Activated T-helper 1 cell treated with Interleukin-2 at 50 U/mL for 16 hours (primary cell): ENCODE measurements around the gene OR52E6.
A peak's percentile ranks its signal among the peaks of the same experiment; 100 is the strongest.

Experiments
- DNase-seq: peaks from one replicate; pipeline ENCODE4 v3.0.0-alpha.2; 2020; ENCODE audit warnings: low read depth

Gene OR52E6

DNA sequence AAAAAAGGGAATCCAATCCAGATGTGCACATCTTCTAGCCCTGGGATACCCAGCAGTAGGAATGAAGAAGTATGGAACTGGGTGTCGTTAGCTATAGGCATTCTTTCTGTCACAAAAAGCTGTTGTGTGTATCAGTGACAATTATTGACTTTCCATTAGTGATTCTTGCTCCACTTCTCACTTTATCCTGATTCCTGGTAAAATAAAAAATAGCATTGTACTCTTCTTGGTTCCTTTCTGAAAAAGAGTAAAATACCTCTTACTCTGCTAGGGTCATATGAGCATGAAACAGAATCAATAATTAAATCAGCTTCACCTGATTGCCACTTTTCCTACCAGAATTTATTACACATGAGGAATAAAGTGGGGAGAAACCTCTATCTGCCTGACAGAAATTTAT lies at the start of gene OR52E6:
TSS of gene OR52E6 (minus strand) at position 101 of the 400 bp plus-strand sequence. CDS start at position 101, 0 bp downstream.
- no peak for DNase-seq

DNA sequence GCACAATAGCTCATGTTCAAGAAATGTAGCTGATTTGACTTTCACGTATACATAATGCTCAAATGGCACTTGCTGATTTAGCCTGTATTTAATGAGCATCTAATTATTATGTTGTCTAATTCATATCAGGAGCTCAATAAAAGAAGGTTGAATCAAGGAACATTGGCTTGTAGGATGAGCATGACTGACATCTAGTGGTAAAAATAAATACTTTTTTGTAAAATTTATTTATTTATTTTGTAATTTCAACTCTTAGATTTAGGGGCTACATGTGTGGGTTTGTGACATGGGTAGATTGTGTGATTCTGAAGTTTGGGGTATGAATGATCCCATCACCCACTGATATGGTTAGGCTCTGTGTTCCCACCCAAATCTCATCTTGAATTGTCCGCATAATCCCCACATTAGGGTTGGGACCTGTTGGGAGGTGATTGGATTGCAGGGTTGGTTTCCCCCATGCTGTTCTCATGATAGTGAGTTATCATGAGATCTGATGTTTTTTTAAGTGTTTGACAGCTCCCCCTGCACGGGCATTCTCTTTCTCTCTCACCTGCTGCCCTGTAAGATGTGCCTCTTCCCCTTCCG lies 49.6 kb upstream of the OR52E6 start:
- DNase-seq, result no peak

DNA sequence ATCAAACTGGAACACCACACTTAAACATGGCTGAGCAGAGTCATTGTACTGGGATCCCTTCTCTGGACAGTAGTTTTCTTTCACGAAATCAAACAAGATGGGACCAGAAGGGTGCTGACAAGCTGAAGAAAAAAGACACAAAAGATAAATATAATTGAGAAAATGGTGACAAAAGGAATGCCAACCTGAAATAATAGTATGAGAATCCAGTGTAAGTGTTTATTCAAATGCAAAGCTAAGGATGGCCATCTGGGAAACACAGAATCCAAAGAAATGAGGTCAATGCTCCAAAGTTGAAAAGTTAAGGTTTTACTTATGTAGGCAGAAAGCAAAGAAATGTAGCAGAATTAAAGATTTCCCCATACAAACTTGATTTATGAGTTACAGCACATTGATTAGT lies 46.0 kb upstream of the OR52E6 start:
- no peak for DNase-seq

DNA sequence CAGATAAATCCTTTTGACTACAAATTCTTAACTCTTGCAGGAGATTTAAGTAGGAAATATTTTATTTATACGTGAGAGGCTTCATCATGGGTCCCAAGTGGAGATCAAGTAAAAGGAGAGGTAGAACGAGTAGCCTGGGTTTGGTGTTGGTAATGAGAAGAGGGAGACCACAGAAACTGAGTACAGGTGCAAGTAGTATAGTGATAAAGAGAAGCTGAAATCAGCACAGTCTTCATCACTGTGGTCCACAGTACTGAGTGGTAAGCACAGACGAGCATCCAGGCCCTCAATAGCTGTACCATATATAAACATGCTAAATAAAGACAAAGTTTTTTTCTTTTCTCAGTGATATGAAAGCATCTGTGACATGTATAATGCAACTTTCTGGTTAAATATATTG lies 45.5 kb upstream of the OR52E6 start:
- DNase-seq, result no peak

DNA sequence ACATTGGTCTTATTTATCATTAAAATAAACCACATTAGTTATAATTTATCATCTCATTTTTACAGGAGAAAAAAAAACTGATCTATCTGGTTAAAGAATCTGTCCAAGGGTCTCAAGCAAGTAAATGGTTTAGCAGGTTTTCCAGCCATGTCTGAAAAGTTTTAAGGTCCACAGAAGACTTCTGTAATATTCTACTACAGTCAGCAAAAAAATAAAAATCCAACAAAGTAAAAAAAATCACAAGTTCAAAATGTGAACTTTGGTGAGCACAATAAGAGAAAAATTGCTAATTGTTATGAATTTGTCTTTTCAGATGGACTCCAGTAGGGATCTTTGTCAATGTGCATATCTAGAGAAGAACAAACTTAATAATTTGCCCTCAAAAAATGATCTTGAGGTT lies 40.1 kb upstream of the OR52E6 start:
- DNase-seq, result no peak

DNA sequence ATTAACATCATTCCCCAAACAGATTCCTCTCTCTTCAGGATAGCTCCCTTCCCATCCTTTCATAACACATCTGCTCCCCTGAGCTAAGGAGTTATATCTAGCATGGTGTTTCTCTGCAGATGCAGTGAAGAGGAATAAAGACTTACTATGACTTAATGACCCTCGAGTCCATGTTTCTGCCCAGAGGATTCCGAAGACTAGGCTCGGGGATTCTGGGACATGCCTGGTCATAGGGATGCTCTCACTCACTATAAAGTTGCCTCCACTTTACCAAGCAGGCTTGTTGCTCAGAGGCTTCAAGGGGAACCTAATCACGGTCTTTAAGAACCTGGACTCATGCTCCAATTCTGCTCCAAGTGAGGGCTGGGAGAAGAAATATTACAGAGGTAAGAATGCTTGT lies 38.6 kb upstream of the OR52E6 start, which contains the start of gene OR52E4:
TSS of gene OR52E4 (plus strand) at position 301 of the 400 bp plus-strand sequence. CDS start 3,664 bp downstream, outside the sequence.
- DNase-seq, result no peak

DNA sequence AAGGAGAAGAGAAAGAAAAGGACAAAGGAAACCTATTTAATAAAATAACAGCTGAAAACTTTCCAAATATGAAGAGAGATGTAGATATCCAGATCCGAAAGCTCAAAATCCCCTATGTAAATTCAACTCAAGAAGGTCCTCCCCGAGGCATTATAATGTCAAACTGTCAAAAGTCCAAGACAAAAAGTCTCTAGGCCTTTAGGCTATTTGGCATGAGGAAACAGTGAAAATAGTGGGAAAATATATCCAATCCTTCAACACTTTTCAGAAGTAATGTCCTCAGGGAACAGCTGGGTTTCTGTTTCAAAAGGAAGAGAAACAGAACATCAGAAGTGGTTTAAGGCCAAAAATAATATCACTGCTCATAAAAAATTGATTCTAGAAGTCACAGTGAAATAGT lies 36.9 kb upstream of the OR52E6 start:
- DNase-seq, result no peak

DNA sequence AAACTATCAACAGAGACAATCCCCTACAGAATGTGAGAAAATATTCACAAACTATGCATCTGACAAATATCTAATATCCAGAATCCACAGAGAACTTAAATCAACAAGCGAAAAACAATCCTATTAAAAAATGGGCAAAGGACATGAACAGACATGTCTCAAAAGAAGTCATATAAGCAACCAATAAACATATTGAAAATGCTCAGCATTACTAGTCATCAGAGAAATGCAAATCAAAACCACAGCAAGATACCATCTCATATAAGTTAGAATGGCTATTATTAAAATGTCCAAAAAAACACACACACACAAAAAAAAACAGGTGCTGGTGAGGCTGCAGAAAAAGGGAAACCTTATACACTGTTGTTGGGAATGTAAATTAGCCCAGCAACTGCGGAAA lies 24.1 kb upstream of the OR52E6 start:
- DNase-seq, result no peak

DNA sequence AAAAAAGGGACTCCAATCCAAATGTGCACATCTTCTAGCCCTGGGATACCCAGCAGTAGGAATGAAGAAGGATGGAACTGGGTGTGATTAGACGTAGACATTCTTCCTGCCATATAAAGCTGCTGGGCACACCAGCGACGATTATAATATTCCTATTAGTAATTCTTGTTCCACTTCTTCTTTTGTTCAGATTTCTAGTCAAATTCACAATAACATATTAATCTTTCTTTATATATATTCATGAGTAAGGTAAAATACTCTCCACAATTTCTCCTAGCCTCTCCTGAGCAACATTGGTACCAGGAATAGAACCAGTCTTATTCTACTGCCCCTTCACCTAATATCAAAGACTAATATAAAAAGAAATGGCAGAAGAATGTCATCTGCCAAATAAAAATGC lies 15.9 kb upstream of the OR52E6 start, which contains the start of gene OR52E8:
TSS of gene OR52E8 (minus strand) at position 101 of the 400 bp plus-strand sequence. CDS start at position 101, 0 bp downstream.
- no peak for DNase-seq

DNA sequence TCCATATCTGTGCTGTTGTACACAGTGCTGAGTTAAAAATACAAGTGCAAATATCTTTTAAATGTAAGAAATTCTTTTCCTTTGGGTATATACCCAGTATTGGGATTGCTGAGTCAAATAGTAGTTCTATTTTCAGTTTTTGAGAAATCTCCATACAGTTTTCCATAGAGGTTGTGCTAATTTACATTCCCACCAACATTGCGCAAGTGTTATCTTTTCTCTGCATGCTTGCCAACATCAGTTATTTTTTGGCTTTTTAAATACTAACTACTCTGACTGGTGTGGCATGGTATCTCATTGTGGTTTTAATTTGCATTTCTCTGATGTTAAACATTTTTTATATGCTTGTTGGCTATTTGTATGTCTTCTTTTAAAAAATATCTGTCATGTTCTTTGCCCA lies 9.3 kb upstream of the OR52E6 start:
- no peak for DNase-seq

DNA sequence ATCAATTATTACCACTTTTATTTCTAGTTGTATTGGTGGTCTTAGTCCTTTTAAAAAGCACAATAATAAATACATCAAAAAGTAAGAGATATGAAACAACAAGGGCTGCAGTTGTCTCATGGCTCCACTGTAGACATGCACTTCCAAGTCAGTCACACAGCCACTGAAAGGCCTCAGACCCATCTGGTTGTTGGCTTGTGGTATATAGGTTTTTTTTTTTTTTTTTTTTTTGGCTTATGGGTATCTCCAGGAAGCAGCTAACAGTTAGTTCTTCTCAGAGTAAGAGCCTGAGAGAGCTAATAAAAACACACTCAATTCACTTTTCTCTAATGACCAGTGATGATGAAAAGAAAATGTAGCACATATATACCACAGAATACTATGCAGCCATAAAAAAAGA lies 6.0 kb upstream of the OR52E6 start:
- DNase-seq, result no peak

DNA sequence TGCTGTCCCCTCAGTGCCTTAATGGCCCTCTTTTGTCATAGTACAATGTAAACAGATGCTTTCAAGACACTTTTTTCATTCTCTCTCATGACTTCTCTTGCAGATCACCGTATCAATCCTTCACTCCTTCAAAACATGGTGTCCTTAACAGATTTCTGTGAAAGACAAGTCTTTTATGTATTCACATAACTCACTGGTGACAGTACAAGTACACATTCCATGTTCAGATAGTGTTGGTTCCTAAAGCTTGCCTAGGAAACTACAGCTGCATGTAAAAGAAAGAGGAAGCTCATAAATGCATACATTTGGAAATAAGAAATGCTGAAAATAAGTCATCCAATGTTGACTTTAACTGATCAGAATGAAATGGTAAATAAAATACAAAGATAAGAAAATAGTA lies 5.0 kb upstream of the OR52E6 start:
- DNase-seq, result no peak

DNA sequence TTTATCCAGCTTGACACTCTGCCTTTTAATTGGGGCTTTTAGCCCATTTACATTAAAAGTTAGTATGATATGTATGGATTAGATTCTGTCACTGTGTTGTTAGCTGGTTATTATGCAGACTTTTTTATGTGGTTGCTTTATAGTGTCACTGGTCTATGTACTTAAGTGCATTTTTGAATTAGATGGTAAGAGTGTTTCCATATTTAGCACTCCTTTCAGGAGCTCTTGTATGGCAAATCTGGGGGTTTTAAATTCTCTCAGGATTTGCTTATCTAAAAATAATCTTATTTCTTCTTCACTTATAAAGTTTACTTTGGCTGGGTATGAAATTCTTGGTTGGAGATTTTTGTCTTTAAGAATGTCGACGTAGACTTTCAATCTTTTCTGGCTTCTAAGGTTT lies 4.0 kb downstream of the OR52E6 start:
- DNase-seq, result no peak

DNA sequence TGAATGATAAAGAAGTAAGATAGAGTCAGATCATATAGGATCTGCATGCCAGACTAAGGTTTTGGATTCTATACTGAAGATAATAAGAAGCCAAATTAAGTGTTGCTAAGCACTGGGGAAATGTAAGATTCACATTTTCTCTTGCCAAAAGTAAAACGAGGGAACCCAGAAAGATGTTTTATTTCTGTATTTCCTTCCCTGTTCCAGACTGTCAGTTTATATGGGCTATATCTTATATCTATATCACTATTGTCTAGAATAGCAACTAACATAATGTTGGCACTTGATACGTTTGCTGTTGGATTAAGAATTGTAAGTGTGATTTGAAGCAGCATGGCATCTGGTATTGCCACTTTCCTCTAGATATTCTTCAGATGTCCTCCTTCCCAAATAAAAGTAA lies 8.3 kb downstream of the OR52E6 start:
- DNase-seq, result no peak

DNA sequence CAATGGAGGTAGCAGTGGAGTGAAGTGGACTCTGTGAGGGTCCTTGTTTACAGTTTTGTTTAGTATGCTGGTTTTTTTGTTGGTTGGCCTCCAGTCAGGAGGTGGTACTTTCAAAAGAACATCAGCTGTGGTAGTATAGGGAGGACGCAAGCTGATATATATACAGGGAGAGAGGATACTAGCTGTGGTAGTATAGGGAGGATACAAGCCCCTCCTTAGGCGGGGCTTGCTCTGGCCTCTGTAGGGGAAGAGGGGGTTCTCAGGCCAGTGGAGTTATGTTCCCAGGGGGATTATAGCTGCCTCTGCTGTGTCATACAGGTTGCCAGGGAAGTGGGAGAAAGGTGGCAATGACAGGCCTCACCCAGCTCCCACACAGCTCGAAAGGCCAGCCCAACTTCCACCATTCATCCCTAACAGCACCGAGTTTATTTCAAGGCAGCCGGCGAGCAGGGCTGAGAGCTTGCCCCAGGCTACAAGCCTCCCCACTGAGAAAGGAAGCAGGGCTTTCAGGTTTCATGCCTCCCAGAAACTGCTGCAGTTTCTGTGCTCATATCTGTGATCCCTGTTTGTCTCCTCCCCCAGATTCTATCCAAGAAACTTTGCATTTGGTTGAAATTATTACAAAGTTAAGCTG lies 10.4 kb downstream of the OR52E6 start:
- DNase-seq, result no peak

DNA sequence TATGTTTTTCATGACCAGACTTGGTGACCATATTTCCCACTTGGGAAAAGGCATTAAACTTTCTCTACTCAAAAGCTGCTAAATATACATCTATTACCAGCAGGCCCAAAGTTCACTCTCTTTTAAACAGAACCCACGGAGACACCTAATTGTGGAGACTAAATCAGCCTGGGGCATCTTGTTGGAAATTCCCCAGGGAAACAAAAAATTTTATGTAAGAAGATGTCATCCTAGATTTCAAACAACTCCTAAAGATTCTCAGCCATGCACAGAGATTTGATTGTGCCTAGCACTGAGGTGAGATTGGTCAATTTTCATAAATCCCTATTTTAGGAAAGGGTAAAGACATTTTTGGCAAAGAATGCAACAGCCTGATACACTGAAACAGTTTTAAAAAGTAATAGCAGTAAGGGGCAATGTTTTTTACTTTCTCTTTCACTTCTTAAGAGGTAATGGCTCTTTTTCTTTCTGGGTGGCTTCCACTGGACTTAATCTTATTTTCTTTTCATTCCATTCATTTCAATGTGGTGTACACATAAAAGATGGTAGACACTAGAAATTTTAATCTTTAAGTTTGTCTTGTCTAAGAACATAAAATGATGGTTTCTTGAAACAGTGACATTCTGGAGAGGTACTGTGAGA lies 23.3 kb downstream of the OR52E6 start:
- no peak for DNase-seq

DNA sequence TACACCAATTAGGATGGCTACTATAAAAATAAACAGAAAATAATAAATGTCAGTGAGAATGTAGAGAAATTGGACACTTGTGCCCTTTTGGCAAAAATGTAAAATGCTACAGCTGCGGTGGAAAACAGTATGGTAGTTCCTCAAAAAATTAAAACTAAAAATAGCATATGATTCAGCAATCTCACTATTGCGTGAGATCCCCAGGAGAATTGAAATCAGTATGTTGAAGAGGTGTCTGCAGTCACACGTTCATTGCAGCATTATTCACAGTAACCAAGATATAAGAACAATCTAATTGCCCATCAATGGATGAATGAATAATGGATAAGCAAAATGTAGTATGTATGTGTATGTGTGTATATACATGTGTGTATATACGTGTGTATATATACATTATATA lies 26.2 kb downstream of the OR52E6 start:
- DNase-seq, result no peak

DNA sequence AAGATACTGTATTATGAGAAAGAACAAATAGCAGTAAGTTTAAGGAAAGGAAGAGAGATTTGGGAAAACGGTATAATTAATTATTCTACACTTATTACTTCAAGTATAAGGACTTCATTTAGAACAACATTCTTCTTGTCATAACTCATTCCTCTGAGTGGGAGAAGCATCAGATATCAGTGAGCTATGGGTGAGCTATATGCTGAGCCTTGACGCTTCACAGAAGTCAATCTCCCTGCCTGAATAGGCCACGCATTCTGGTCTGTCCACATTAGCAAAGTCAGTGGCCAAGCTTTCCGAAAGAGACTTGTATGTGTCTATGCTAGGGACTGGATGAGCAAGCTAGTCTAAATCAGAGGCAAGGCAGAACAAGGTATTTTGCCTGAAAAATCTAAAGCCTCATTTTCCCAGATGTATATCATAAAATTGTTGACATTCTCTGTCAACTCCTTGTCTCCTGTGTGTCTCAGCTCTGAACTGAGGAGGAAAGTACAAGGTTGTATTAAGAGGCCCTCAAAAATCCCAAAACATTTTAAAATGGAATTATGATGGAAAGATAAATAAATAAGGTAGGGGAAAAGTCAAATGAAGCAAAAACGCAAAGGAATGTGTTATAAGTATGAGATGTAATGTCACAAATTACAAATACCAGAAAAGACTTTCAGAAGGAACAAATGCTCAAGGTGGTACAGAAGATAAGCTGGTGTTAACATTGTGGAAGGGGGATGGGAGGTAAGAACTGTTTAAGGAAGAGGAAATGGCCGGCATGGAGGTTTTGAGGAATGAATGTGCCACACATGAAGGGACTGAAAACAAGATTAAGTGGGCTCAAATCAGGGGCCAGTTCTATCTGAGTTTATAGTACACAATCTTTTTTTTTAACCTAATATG lies 31.5 kb downstream of the OR52E6 start:
- DNase-seq, result no peak

DNA sequence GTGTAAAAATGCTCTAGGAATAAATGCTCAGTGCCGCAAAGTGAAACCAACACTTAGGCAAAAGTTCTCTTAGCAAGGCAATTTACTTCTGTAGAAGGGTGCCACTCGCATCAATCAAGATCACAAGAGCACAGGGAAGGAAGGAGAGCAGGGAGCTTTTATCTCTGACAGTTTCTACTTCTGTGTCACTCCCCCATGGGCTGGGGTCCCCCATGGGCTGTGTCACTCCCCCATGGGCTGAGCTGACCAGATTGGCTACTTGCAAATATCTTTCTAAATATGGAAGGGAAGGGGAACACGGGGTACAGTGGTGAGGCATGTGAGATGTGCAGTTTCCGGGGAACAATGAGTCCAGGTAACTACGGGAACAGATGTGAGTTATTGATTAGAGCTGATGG lies 32.6 kb downstream of the OR52E6 start:
- no peak for DNase-seq

DNA sequence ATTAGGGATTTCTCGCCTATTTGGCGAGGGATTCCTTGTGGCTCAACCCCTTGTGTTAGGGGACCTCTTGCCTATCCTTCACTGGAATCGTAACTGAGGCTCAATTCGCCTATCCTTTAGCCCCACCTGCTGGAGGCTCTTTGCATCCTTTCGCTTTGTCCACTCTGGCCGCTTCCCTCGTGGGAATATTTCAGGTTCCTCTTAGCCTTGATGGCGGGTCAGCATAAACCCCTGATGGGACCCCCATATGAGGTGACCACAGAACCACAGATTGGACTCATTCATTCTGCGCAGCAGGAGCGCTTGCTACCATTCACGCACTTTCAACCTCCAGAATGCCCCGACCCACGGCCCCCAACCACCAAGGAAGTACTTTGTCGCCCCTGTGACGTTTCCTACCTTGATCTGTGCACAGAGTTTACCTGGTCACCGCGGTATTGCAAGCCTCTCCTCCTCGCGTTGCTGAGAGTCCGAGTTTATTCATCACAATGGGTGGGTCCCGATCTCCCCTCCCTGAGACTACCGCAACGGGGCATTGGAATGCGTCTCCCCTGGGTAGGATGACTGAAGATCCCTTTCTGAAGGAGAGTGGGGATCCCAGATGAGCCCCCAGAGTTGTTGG lies 33.1 kb downstream of the OR52E6 start, which contains the start of gene OR52N2:
TSS of gene OR52N2 (plus strand) at position 425 of the 622 bp plus-strand sequence. CDS start 11,412 bp downstream, outside the sequence.
- peak; percentile 41 for DNase-seq

DNA sequence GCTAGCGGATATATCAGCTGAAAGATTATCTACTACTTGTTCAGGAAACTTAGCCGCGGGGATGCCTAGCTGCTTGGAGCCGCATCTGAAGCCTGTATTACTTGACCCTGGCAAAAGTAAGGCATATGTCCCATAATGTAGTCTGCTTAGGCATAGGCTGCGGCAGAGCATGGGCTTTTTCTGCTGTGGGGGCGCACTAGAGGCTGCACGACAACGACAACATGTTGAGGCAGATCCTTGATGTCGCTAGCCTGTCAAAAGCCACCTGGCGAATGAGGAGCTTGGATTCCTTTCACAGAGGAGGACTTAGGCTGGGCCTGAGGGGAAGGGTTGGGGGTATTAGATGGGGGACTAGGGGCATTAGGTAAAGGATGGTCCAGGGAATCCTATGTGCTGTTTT lies 34.1 kb downstream of the OR52E6 start:
- no peak for DNase-seq

DNA sequence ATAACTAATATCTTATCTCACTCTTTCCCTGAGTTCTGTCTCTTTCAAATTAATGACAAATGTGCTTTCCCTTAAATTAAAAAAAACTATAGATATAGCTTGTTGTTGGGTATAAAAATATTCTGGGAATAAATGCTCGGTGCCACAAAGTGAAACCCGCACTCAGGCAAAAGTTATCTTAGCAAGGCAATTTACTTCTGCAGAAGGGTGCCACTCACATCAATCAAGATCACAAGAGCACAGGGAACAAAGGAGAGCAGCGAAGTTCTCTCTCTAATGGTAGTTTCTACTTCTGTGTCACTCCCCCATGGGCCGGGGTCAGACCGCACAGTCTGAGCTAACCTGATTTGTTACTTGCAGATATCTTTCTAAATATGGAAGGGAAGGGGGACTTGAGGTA lies 37.7 kb downstream of the OR52E6 start:
- DNase-seq, result no peak
